Common myeloid progenitor, CD34-positive (primary cell): Measurements from ENCODE around the gene ILK.

ENCODE experiments used
- CTCF ChIA-PET: fragments of 350-600 bp; sonication (Branson Sonifier 250); formaldehyde crosslinking; loops from one replicate; lab custom pipeline; 2021; ENCODE audit warnings: antibody characterized with exemption; lab: Charles Lee
- POLR2A ChIA-PET: fragments of 350-600 bp; sonication (Branson Sonifier 250); formaldehyde crosslinking; loops from one replicate; lab custom pipeline; 2021; ENCODE audit warnings: antibody characterized with exemption; lab: Charles Lee
- DNase-seq, 3 donors: peaks; one replicate each; pipeline versions ENCODE4 v3.0.0 to v3.0.0-alpha.2; 2013
- H3K27ac ChIP-seq, 2 experiments: 1 replicate in 1 of 2; 2 replicates in 1 of 2; pipeline ENCODE4 v1.7.0; 2013; ENCODE audit warnings: inconsistent platforms in 2 of 2, low read length in 2 of 2, mild to moderate bottlenecking in 2 of 2, low read depth in 1 of 2, moderate library complexity in 1 of 2; ENCODE audit not compliant: severe bottlenecking in 2 of 2, insufficient read depth in 1 of 2, poor library complexity in 1 of 2
- H3K27me3 ChIP-seq, 5 experiments: replicated peaks in 2 of 5; 1 replicate in 3 of 5; 2 replicates in 2 of 5; pipeline versions ENCODE4 v1.6.1 to v1.7.0; 2013; ENCODE audit warnings: low read length in 4 of 5, mild to moderate bottlenecking in 2 of 5, moderate library complexity in 2 of 5, inconsistent platforms in 1 of 5; ENCODE audit not compliant: insufficient read depth in 5 of 5, control insufficient read depth in 4 of 5
- H3K36me3 ChIP-seq, 4 experiments: 1 replicate in 2 of 4; 2 replicates in 2 of 4; pipeline versions ENCODE4 v1.6.1 to v1.7.0; 2013; ENCODE audit warnings: low read length in 3 of 4, control low read depth in 1 of 4, mild to moderate bottlenecking in 1 of 4; ENCODE audit not compliant: control insufficient read depth in 4 of 4, insufficient read depth in 4 of 4
- H3K4me1 ChIP-seq, 4 experiments: 1 replicate in 3 of 4; 2 replicates in 1 of 4; pipeline versions ENCODE4 v1.6.1 to v1.7.1; 2013; ENCODE audit warnings: low read length in 3 of 4, mild to moderate bottlenecking in 3 of 4, control low read depth in 1 of 4, inconsistent platforms in 1 of 4, moderate library complexity in 1 of 4; ENCODE audit not compliant: control insufficient read depth in 4 of 4, insufficient read depth in 4 of 4; ENCODE audit errors: control extremely low read depth in 1 of 4
- H3K4me3 ChIP-seq, 7 experiments: 1 replicate in 4 of 7; 2 replicates in 3 of 7; pipeline versions ENCODE4 v1.5.1 to v1.7.0; 2013; ENCODE audit warnings: mild to moderate bottlenecking in 7 of 7, low read length in 6 of 7, moderate library complexity in 6 of 7, inconsistent platforms in 2 of 7, low read depth in 2 of 7, control low read depth in 1 of 7; ENCODE audit not compliant: insufficient read depth in 4 of 7, control insufficient read depth in 1 of 7; ENCODE audit errors: extremely low read depth in 1 of 7
- H3K9me3 ChIP-seq, 5 experiments: 1 replicate in 4 of 5; 2 replicates in 1 of 5; pipeline versions ENCODE4 v1.6.1 to v1.7.1; 2013; ENCODE audit warnings: low read length in 4 of 5, mild to moderate bottlenecking in 2 of 5, inconsistent platforms in 1 of 5, low read depth in 1 of 5, moderate library complexity in 1 of 5; ENCODE audit not compliant: control insufficient read depth in 4 of 5, insufficient read depth in 2 of 5; ENCODE audit errors: control extremely low read depth in 1 of 5
- WGBS: methylation state at CpG from one replicate; pipeline ENCODE4 v1.1.5; 2013; ENCODE audit not compliant: insufficient coverage; 5-methylcytosine and 5-hydroxymethylcytosine counted together

Gene ILK

DNA sequence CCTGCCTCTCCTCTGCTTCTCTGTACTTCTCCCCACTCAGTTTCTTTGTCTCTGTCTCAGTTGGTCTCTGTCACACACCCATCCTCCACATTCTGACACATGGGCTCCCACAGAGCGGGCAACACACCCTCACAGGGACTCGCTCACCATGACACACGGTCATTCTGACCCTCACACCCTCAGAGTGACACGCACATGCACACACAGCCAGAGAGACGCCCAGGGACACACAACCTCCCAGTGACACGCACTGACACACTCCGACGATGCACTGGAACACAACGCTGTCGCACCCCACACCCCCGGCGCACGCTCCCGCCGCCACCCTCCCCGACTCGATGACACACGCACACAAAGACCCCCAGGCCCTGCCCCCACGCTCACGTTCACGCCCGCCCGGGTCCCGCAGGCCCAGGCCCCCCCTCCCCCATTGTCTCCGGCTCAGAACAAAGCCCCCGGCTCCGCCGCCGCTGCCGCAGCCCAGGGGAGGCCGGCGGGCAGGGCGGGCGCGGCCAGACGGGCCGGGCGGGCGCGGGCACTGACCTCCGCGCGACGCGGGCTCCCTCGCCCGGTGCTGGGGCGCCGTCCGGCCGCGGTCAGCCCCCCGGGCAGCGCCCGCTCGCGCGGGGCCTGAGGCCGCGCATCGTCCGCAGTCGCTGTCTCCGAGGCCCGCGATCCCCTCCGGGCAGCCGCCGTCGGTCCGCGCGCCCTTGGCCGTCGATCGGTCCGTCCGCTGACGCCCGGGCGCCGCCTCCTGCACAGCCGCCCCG, 51.6 kb downstream of the ILK start:
- Histone ChIP-seq H3K27ac (no peak overlapping the region), H3K4me3 (peak overlapping the region; percentile 19 to 83 (median 55))
- POLR2A ChIA-PET, result no interaction called here

GRCh38 chr11:6655790-6656583, 52.4 kb downstream of the ILK start, which contains the start of gene DCHS1:
TSS of gene DCHS1 (minus strand) at chr11:6655809. CDS start at chr11:6641613, 14,196 bp downstream.
- POLR2A ChIA-PET, result no interaction called here
- no peak within 1 kb of the TSS for H3K27ac ChIP-seq
- 10% methylated on average over 27 of the region's 56 CpGs for WGBS

More for the DNA sequence above, 51.6 kb downstream of the ILK start:
- DNase-seq, result peak in 2 of 3 donors; percentile 42 to 59
- CTCF ChIA-PET, result interaction anchor here (1.9 kb wide), 1 partner anchor 37 kb away, joined by 9 read pairs; the partner anchor contains the start of gene TPP1
- peaks cover 0 to 13% (median 8%) of the 10 kb centered on the region in 4 experiments for H3K4me1 ChIP-seq
- no peaks in the 10 kb centered on the region for H3K36me3 ChIP-seq
- 4% methylated on average over 42 of the region's 84 CpGs for WGBS
- H3K27me3 ChIP-seq, result peaks cover 0 to 19% (median 8%) of the 10 kb centered on the region in 5 experiments
- no peaks in the 10 kb centered on the region for H3K9me3 ChIP-seq

GRCh38 chr11:6656584-6656915, 53.0 kb downstream of the ILK start:
- CTCF ChIA-PET, result interaction anchor here (0.6 to 1.0 kb wide), 3 partner anchors 24 to 49 kb away, joined by 3 read pairs; no protein-coding TSS in a partner anchor
- H3K27ac ChIP-seq, result no peak overlapping the region
- DNase-seq, result no peak
- H3K4me1 ChIP-seq, result peaks cover 0 to 13% (median 8%) of the 10 kb centered on the region in 4 experiments
- no peaks in the 10 kb centered on the region for H3K9me3 ChIP-seq
- POLR2A ChIA-PET, result no interaction called here
- H3K36me3 ChIP-seq, result no peaks in the 10 kb centered on the region
- 72% methylated on average over 3 of the region's 4 CpGs for WGBS
- H3K27me3 ChIP-seq, result peaks cover 0 to 19% (median 8%) of the 10 kb centered on the region in 5 experiments
- H3K4me3 ChIP-seq, result peak overlapping the region in 2 of 7 experiments; percentile 0 to 86

More at GRCh38 chr11:6655790-6656583, 52.4 kb downstream of the ILK start, which contains the start of gene DCHS1:
- DNase-seq, result peak in 1 of 3 donors; percentile 27
- Histone ChIP-seq H3K9me3 (no peaks in the 10 kb centered on the region), H3K4me3 (peak within 1 kb of the TSS; percentile 19 to 86 (median 61)), H3K36me3 (no peaks in the 10 kb centered on the region), H3K4me1 (peaks cover 0 to 13% (median 8%) of the 10 kb centered on the region in 4 experiments), H3K27me3 (peaks cover 0 to 19% (median 8%) of the 10 kb centered on the region in 5 experiments)
- CTCF ChIA-PET, result interaction anchor here (1.0 kb wide), 1 partner anchor 25 kb away, joined by 3 read pairs; no protein-coding TSS in a partner anchor

GRCh38 chr11:6656936-6657335, 53.4 kb downstream of the ILK start:
- H3K27me3 ChIP-seq, result peaks cover 0 to 19% (median 8%) of the 10 kb centered on the region in 5 experiments
- peak in 1 of 3 donors; percentile 33 for DNase-seq
- H3K4me3 ChIP-seq, result no peak overlapping the region
- POLR2A ChIA-PET, result interaction anchor here (0.6 kb wide), 1 partner anchor 319 kb away, joined by 3 read pairs; no protein-coding TSS in a partner anchor
- WGBS, result 91% methylated on average over 4 of the region's 5 CpGs
- no peaks in the 10 kb centered on the region for H3K36me3 ChIP-seq
- H3K9me3 ChIP-seq, result no peaks in the 10 kb centered on the region
- no peak overlapping the region for H3K27ac ChIP-seq
- peaks cover 0 to 13% (median 8%) of the 10 kb centered on the region in 4 experiments for H3K4me1 ChIP-seq
- CTCF ChIA-PET, result interaction anchor here (0.6 to 1.0 kb wide), 3 partner anchors 24 to 49 kb away, joined by 3 read pairs; no protein-coding TSS in a partner anchor

- H3K4me3 ChIP-seq, result no peak overlapping the region
- H3K4me1 ChIP-seq, result peaks cover 0 to 13% (median 8%) of the 10 kb centered on the region in 4 experiments
- no CpG with 5 or more reads among the region's 1 CpG for WGBS
- DNase-seq, result no peak
- H3K27me3 ChIP-seq, result peaks cover 0 to 19% (median 8%) of the 10 kb centered on the region in 5 experiments
- POLR2A ChIA-PET, result interaction anchor here (0.6 kb wide), 1 partner anchor 319 kb away, joined by 3 read pairs; no protein-coding TSS in a partner anchor
- CTCF ChIA-PET, result interaction anchor here (0.6 to 1.3 kb wide), 3 partner anchors 10 to 48 kb away, joined by 3 read pairs; no protein-coding TSS in a partner anchor
- H3K27ac ChIP-seq, result no peak overlapping the region
- H3K9me3 ChIP-seq, result no peaks in the 10 kb centered on the region
- no peaks in the 10 kb centered on the region for H3K36me3 ChIP-seq
Observed at GRCh38 chr11:6657346-6657745, 53.8 kb downstream of the ILK start.

DNA sequence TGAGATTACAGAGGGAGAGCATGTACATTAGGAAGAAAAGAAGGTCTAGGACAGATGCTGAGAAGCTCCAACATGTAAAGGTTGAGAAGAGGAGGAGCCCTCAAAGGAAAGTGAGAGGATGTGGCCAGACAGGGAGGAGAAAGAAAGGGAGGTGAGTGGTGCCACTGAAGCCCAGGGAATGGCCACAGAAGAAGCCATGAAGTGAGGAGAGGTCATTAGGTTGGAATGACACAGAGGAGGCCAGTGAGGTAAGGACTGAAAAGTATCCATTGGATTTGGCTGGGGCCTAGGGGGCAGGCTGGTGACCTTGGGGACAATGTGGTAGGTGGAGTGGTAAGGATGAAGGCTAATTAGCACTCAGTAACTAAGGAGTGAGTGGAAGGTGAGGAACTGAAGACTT, 55.1 kb downstream of the ILK start:
- no peak overlapping the region for H3K27ac ChIP-seq
- DNase-seq, result no peak
- no peaks in the 10 kb centered on the region for H3K9me3 ChIP-seq
- H3K4me1 ChIP-seq, result peaks cover 0 to 13% (median 7%) of the 10 kb centered on the region in 4 experiments
- H3K27me3 ChIP-seq, result peaks cover 0 to 19% (median 8%) of the 10 kb centered on the region in 5 experiments
- H3K36me3 ChIP-seq, result no peaks in the 10 kb centered on the region
- H3K4me3 ChIP-seq, result no peak overlapping the region
- ChIA-PET CTCF (interaction anchor here (1.1 to 1.6 kb wide), 3 partner anchors 9 to 55 kb away, joined by 3 to 4 read pairs (median 3); partner anchors contain the start of gene ILK), POLR2A (no interaction called here)
